ENCODE measurements around the gene OBSCN.

OBSCN gene

DNA sequence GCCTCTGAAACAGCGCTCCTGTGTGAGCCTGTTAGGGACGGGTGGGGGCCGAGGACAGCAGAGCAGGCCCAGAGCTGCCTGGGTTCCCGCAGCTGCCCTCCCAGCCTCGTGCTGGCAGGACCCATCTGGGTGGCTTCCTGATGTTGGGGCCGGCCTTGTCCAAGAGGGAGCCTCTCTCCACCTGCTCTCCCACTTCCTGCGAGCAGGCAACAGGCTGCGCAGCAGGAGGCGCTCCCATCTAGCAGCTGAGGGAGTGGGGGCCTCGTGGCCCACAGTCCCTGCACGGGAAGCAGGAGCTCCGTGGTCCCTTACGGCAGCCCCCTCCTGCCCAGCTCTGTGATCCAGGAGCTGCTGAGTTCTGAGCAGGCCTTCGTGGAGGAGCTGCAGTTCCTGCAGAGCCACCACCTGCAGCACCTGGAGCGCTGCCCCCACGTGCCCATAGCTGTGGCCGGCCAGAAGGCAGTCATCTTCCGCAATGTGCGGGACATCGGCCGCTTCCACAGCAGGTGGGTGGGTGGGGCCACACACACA lies 130.7 kb downstream of the OBSCN start:
- FAIRE-seq (no peak), DNase-seq (ENCODE audit: insufficient read length, low spot score) (no peak)
- no peak for TF ChIP-seq PAX5 (IDR thresholded peaks at IDR 0.05; ENCODE audit: insufficient read depth, low read length, severe bottlenecking)
- TF ChIP-seq POU2F2 (IDR thresholded peaks at IDR 0.05; ENCODE audit: low read depth, low read length) = no peak
- TF ChIP-seq POLR2A (IDR thresholded peaks at IDR 0.05; ENCODE audit: low read depth, low read length) = no peak
- TF ChIP-seq SPI1 (IDR thresholded peaks at IDR 0.05; ENCODE audit: low read depth, low read length) = no peak
- no peak for TF ChIP-seq TAF1 (IDR thresholded peaks at IDR 0.05; ENCODE audit: low read depth, low read length)
- TF ChIP-seq POLR2AphosphoS5 (IDR thresholded peaks at IDR 0.05; ENCODE audit: low read depth, low read length) = no peak

DNA sequence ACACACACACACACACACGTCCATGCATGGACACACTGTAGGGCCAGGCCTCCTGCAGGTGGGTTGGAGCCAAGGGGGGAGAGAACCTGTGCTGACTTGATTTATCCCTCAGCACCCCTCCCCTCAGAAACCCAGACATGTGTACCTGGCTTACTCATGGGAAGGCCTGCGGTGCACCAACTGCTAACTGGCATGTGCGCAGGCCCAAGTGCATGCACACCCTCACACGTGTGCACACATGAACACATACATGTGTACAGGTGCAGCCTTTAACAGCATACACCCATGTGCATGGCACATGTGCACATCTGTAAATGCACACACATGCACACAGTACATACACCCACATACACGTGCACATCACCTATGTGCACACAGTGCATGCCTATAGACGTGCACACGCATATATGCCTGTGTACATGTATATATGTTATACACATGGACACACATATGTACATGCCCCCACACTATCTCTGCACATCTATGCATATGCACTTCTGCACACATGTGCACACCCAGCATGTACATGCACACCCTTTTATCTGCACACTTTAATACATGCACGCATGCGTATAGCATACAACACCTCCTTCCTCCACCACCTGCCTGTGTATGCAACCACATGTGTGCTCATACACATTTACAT lies 131.3 kb downstream of the OBSCN start:
- FAIRE-seq (no peak), DNase-seq (ENCODE audit: insufficient read length, low spot score) (no peak)
- TF ChIP-seq TAF1 (IDR thresholded peaks at IDR 0.05; ENCODE audit: low read depth, low read length) (no peak), POLR2AphosphoS5 (IDR thresholded peaks at IDR 0.05; ENCODE audit: low read depth, low read length) (no peak), POU2F2 (IDR thresholded peaks at IDR 0.05; ENCODE audit: low read depth, low read length) (no peak), PAX5 (IDR thresholded peaks at IDR 0.05; ENCODE audit: insufficient read depth, low read length, severe bottlenecking) (no peak)

DNA sequence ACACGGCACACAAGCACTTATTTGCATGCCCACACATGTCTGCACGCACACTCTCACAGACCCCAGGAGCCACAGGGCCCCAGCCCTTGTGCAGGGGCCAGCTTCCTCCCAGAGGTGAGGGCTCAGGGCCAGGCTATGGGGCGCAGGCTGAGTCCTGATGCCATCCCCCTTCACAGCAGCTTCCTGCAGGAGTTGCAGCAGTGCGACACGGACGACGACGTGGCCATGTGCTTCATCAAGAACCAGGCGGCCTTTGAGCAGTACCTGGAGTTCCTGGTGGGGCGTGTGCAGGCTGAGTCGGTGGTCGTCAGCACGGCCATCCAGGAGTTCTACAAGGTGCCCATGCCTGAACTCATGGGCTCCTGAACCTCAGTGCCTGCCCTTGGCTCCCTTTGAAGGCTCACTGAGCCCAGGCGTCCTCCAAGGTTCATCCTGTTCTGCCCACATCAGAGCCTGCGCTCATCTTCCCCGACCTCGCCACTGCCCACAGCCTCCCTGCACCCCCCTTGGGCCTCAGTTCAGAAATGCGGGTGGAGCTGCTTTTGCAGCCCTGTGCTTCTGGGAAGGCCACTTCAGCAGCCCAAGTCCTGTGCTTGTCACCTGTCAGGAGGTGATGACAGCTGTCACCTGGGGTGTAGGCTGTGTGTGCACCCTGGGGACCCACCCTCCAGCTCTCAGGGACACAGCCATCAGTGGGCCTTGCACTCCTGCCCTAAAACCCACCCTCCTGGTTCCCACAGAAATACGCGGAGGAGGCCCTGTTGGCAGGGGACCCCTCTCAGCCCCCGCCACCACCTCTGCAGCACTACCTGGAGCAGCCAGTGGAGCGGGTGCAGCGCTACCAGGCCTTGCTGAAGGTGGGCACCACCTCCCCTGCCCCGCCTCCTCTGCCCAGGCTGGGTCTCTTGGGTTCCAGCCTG lies 132.2 kb downstream of the OBSCN start:
- FAIRE-seq (no peak), DNase-seq (ENCODE audit: insufficient read length, low spot score) (no peak)
- no peak for TF ChIP-seq PAX5 (IDR thresholded peaks at IDR 0.05; ENCODE audit: insufficient read depth, low read length, severe bottlenecking)
- no peak for TF ChIP-seq POLR2A (IDR thresholded peaks at IDR 0.05; ENCODE audit: low read depth, low read length)
- no peak for TF ChIP-seq TAF1 (IDR thresholded peaks at IDR 0.05; ENCODE audit: low read depth, low read length)
- TF ChIP-seq POU2F2 (IDR thresholded peaks at IDR 0.05; ENCODE audit: low read depth, low read length) = no peak
- no peak for TF ChIP-seq SPI1 (IDR thresholded peaks at IDR 0.05; ENCODE audit: low read depth, low read length)
- TF ChIP-seq POLR2AphosphoS5 (IDR thresholded peaks at IDR 0.05; ENCODE audit: low read depth, low read length) = no peak

DNA sequence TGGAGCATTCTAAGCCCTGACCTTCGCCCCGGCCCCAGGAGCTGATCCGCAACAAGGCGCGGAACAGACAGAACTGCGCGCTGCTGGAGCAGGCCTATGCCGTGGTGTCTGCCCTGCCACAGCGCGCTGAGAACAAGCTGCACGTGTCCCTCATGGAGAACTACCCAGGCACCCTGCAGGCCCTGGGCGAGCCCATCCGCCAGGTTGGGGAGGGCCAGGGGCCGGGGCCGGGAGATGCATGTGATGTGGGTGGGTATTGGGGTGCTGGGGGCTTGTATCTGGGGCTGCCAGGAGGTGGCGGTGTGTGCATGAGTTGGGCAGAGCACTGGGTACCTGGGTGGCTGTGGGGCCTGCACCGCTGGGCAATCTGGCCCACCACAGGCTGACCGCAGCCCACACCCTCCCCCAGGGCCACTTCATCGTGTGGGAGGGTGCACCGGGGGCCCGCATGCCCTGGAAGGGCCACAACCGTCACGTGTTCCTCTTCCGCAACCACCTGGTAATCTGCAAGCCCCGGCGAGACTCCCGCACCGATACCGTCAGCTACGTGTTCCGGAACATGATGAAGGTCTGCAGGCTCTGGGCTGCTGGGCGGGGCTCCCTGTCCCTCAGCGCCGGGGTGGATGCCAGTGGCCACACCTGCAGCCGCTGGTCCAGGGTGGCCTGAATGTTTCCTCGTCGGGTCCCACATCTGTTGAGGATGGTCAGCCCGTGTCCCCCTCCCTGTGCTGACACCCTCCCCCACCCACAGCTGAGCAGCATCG lies 133.0 kb downstream of the OBSCN start:
- no peak for FAIRE-seq
- DNase-seq (ENCODE audit: insufficient read length, low spot score) = no peak

DNA sequence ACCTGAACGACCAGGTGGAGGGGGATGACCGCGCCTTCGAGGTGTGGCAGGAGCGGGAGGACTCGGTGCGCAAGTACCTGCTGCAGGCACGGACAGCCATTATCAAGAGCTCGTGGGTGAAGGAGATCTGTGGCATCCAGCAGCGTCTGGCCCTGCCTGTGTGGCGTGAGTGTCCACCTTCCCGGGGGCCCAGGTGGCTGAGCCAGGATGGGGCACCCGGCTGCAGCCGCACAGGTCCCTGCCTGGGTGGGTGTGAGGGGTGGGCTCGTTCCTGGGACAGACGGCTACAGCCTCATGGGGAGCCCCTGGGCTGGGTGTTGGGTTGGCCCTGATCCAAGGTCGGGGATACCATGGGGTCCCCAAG lies 133.6 kb downstream of the OBSCN start:
- FAIRE-seq (no peak), DNase-seq (ENCODE audit: insufficient read length, low spot score) (no peak)
- TF ChIP-seq POU2F2 (IDR thresholded peaks at IDR 0.05; ENCODE audit: low read depth, low read length) (no peak), POLR2A (IDR thresholded peaks at IDR 0.05; ENCODE audit: low read depth, low read length) (no peak), SPI1 (IDR thresholded peaks at IDR 0.05; ENCODE audit: low read depth, low read length) (no peak), PAX5 (IDR thresholded peaks at IDR 0.05; ENCODE audit: insufficient read depth, low read length, severe bottlenecking) (no peak), TAF1 (IDR thresholded peaks at IDR 0.05; ENCODE audit: low read depth, low read length) (no peak), POLR2AphosphoS5 (IDR thresholded peaks at IDR 0.05; ENCODE audit: low read depth, low read length) (no peak)

More for the DNA sequence above, 133.0 kb downstream of the OBSCN start:
- TF ChIP-seq SPI1 (IDR thresholded peaks at IDR 0.05; ENCODE audit: low read depth, low read length) = no peak
- no peak for TF ChIP-seq TAF1 (IDR thresholded peaks at IDR 0.05; ENCODE audit: low read depth, low read length)
- TF ChIP-seq POLR2AphosphoS5 (IDR thresholded peaks at IDR 0.05; ENCODE audit: low read depth, low read length) = no peak
- no peak for TF ChIP-seq PAX5 (IDR thresholded peaks at IDR 0.05; ENCODE audit: insufficient read depth, low read length, severe bottlenecking)

DNA sequence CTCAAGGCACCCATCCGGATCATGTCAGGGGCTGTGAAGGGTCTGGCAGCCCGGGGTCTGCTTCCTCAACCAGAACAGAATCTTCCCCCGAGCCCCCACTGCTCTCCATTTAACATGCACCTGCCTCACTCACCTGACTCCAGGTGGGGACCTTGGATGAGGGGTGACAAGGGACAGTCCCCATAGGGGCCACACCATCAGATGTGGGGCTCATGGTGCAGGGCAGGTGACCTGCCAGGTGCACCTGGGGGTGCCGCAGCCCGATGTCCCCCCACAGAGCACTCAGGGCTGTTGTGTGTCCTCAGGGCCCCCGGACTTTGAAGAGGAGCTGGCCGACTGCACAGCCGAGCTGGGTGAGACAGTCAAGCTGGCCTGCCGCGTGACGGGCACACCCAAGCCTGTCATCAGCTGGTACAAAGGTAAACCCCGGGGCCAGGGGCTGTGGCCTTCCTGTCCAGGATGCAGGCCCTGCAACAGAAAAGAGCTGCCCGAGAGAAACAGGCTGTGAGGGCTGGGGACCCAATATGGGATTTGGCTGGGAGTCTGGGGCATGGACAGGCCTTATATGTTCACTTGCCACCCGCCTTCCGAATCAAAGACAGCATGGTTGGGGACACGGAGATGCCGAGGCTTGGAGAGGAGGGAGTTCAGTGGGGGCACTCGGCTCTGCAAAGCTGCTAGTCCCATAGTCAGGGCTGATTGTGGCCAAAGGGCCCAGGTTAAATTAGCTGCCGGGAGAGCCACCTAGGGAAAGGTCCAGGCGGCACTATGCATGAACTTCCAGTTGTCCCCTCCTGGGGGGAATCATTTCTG lies 134.2 kb downstream of the OBSCN start:
- no peak for FAIRE-seq
- no peak for TF ChIP-seq POU2F2 (IDR thresholded peaks at IDR 0.05; ENCODE audit: low read depth, low read length)
- TF ChIP-seq SPI1 (IDR thresholded peaks at IDR 0.05; ENCODE audit: low read depth, low read length) = no peak
- no peak for TF ChIP-seq TAF1 (IDR thresholded peaks at IDR 0.05; ENCODE audit: low read depth, low read length)
- TF ChIP-seq POLR2A (IDR thresholded peaks at IDR 0.05; ENCODE audit: low read depth, low read length) = no peak
- no peak for TF ChIP-seq PAX5 (IDR thresholded peaks at IDR 0.05; ENCODE audit: insufficient read depth, low read length, severe bottlenecking)
- TF ChIP-seq POLR2AphosphoS5 (IDR thresholded peaks at IDR 0.05; ENCODE audit: low read depth, low read length) = no peak
- no peak for DNase-seq (ENCODE audit: insufficient read length, low spot score)

DNA sequence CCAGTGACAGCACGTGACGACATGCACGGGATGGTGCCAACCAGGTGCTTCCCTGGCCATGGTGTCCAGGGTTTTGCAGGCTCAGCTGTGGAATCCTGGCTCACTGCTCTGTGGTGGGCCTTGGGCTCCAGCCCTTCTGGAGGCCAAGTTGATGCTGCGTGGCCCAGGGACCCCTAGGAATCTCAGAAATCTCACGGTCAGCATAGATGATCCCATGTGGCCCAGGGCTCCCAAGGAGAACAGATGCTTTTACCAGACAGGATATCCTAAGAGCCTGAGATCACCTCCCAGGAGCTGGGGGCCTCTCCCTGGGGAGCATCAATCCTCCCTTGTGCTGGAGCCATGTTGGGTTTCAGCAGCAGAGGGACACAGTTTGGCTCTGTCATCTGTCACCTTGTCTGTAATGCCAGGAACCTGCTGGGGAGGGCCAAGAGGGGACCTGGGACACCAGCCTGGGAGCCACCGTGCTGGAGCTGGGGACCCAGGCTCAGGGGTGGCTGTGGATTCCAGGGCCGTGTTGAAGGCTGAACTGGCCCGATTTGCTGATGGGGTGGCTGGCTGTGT lies 134.9 kb downstream of the OBSCN start:
- FAIRE-seq (no peak), DNase-seq (ENCODE audit: insufficient read length, low spot score) (no peak)
- no peak for TF ChIP-seq PAX5 (IDR thresholded peaks at IDR 0.05; ENCODE audit: insufficient read depth, low read length, severe bottlenecking)
- TF ChIP-seq SPI1 (IDR thresholded peaks at IDR 0.05; ENCODE audit: low read depth, low read length) = no peak
- no peak for TF ChIP-seq POLR2AphosphoS5 (IDR thresholded peaks at IDR 0.05; ENCODE audit: low read depth, low read length)
- TF ChIP-seq POLR2A (IDR thresholded peaks at IDR 0.05; ENCODE audit: low read depth, low read length) = no peak
- TF ChIP-seq POU2F2 (IDR thresholded peaks at IDR 0.05; ENCODE audit: low read depth, low read length) = no peak

DNA sequence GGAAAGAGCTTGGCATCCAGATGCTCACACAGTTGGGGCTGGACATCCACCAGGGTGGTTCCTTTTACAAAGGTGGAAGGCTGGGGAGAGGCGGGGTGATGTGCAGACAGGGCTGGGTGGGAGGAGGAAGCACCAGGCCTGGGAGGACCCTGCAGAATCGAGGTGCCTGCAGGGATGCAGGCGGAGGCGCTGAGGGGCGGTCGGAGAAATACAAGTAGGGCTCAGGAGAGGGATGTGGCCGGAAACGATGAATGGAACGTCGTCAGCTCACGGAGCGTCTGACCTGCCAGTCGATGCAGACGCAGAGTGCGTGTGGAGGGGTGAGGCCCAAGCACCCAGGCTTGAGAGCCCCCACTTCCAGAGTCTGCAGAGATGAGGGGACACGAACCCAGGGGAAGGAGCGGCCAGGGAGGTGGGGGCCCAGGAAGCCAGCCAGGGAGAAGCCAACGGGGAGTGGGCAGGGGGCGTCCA lies 135.4 kb downstream of the OBSCN start:
- FAIRE-seq = no peak
- TF ChIP-seq POLR2AphosphoS5 (IDR thresholded peaks at IDR 0.05; ENCODE audit: low read depth, low read length) = no peak
- no peak for TF ChIP-seq POU2F2 (IDR thresholded peaks at IDR 0.05; ENCODE audit: low read depth, low read length)
- no peak for TF ChIP-seq SPI1 (IDR thresholded peaks at IDR 0.05; ENCODE audit: low read depth, low read length)
- no peak for TF ChIP-seq POLR2A (IDR thresholded peaks at IDR 0.05; ENCODE audit: low read depth, low read length)
- TF ChIP-seq TAF1 (IDR thresholded peaks at IDR 0.05; ENCODE audit: low read depth, low read length) = no peak
- TF ChIP-seq PAX5 (IDR thresholded peaks at IDR 0.05; ENCODE audit: insufficient read depth, low read length, severe bottlenecking) = no peak
- DNase-seq (ENCODE audit: insufficient read length, low spot score) = no peak

Measured in GM12891 (cell line).